Neural progenitor cell (in vitro differentiated cells): ENCODE data around the gene TMEM107. TPM values are rescaled to one million over a fixed set of nuclear protein-coding genes. Genes with fewer than 3 reads are reported as not detected.
A peak's percentile ranks its signal among the peaks of the same experiment; 100 is the strongest.

Source experiments
- DNase-seq: peaks from one replicate; pipeline ENCODE4 v3.0.0-alpha.2; 2016; ENCODE audit warnings: low spot score
- H2AFZ ChIP-seq: fragments of 200-600 bp; sonication (generic); replicated peaks from 2 replicates; pipeline ENCODE4 v1.6.1; 2016; ENCODE audit warnings: antibody characterized with exemption
- H3F3A ChIP-seq: fragments of 200-600 bp; sonication (generic); 2 replicates; pipeline ENCODE4 v1.6.1; 2016; ENCODE audit warnings: antibody characterized with exemption, low read depth
- H3K27ac ChIP-seq: fragments of 200-600 bp; sonication (generic); 2 replicates; pipeline ENCODE4 v1.5.1; 2016; ENCODE audit warnings: mild to moderate bottlenecking
- H3K27me3 ChIP-seq: fragments of 200-600 bp; sonication (generic); 2 replicates; pipeline ENCODE4 v1.6.1; 2016; ENCODE audit warnings: mild to moderate bottlenecking, moderate library complexity
- H3K36me3 ChIP-seq: fragments of 200-600 bp; sonication (generic); 2 replicates; pipeline ENCODE4 v1.5.1; 2016
- H3K4me1 ChIP-seq: fragments of 200-600 bp; sonication (generic); 2 replicates; pipeline ENCODE4 v1.6.1; 2016; ENCODE audit warnings: mixed run types
- H3K4me2 ChIP-seq: fragments of 200-600 bp; sonication (generic); 2 replicates; pipeline ENCODE4 v1.6.1; 2016
- H3K4me3 ChIP-seq: fragments of 200-600 bp; sonication (generic); 2 replicates; pipeline ENCODE4 v1.5.1; 2016
- H3K79me2 ChIP-seq: fragments of 200-600 bp; sonication (generic); 2 replicates; pipeline ENCODE4 v1.6.1; 2016; ENCODE audit warnings: low read depth
- H3K9ac ChIP-seq: fragments of 200-600 bp; sonication (generic); 2 replicates; pipeline ENCODE4 v1.6.1; 2016
- H3K9me3 ChIP-seq: fragments of 200-600 bp; sonication (generic); 2 replicates; pipeline ENCODE4 v1.5.1; 2016; ENCODE audit warnings: low read depth
- H4K20me1 ChIP-seq: fragments of 200-600 bp; sonication (generic); 2 replicates; pipeline ENCODE4 v1.6.1; 2016; ENCODE audit warnings: low read depth
- H3K27ac Mint-ChIP-seq: 3 replicates; pipeline ENCODE4 v1.8.0; 2021; ENCODE audit warnings: mixed read lengths
- H3K27me3 Mint-ChIP-seq: 2 replicates; pipeline ENCODE4 v1.8.0; 2022; ENCODE audit warnings: low read depth, mild to moderate bottlenecking, inconsistent platforms, moderate library complexity, mixed read lengths; ENCODE audit not compliant: insufficient read depth
- H3K36me3 Mint-ChIP-seq: 3 replicates; pipeline ENCODE4 v1.8.0; 2021; ENCODE audit warnings: mixed read lengths
- H3K4me1 Mint-ChIP-seq: 3 replicates; pipeline ENCODE4 v1.8.0; 2021; ENCODE audit warnings: mixed read lengths
- H3K4me3 Mint-ChIP-seq: 3 replicates; pipeline ENCODE4 v1.8.0; 2021; ENCODE audit warnings: mild to moderate bottlenecking, moderate library complexity, mixed read lengths
- H3K9me3 Mint-ChIP-seq: 3 replicates; pipeline ENCODE4 v1.8.0; 2020; ENCODE audit warnings: mixed read lengths
- EZH2 ChIP-seq: fragments of 200-600 bp; sonication (generic); IDR thresholded peaks from 2 replicates; pipeline ENCODE4 v1.6.1; 2017; ENCODE audit warnings: antibody characterized with exemption, mild to moderate bottlenecking, moderate library complexity
- EZH2phosphoT487 ChIP-seq: fragments of 200-600 bp; sonication (generic); IDR thresholded peaks from 2 replicates; pipeline ENCODE4 v1.6.1; 2017; ENCODE audit warnings: antibody characterized with exemption
- total RNA-seq: library from RNA; depleted of rRNA; stranded (reverse); fragments of >200 nt; gene quantifications from 2 replicates; pipeline ENCODE4 v1.2.3, GENCODE V29; 2015; ENCODE audit warnings: low replicate concordance
- TF ChIP-seq, protein P1 (sequence below): fragments of 200-600 bp; sonication (generic); IDR thresholded peaks from 2 replicates; pipeline ENCODE4 v1.5.1; 2017; ENCODE audit warnings: antibody characterized with exemption, mild to moderate bottlenecking

TMEM107 gene
- total RNA-seq, 1 donor from 2014 or later: 26.0 TPM

DNA sequence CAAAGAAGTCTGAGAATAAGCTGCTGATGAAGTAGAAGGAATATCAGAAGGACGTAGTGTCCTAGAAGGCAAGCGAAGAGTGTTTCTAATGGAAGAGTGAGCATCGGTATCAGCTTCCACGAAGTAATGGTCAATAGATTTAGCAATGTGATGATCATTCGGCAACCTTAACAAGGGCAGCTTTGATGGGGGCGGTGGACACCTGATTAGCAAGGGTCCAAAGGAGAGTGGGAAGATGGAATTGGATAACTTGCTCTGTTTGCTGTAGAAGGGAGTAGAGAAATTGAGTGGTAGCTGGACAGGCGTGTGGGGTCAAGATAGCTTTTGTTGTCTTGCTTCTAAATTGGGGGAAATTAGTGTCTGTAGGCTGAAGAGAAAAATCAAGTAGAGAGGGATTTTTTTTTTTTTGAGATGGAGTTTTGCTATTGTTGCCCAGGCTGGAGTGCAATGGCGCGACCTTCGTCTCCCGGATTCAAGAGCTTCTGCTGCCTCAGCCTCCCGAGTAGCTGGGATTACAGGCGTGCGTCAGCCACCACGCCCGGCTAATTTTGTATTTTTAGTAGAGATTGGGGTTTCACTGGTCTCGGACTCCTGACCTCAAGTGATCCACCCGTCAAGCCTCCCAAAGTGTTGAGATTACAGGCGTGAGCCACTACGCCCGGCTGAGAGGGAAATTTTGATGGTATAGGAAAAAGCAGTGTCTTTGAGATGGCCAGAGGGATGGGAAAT, 38.4 kb downstream of the TMEM107 start:
- no peaks in the 10 kb centered on the region for H3K36me3 ChIP-seq
- peaks cover 10% of the 10 kb centered on the region for H3K4me1 ChIP-seq
- Mint-ChIP-seq H3K27ac (no peak overlapping the region), H3K4me1 (peaks cover 11% of the 10 kb centered on the region), H3K27me3 (peaks cover 5% of the 10 kb centered on the region), H3K4me3 (no peak overlapping the region), H3K9me3 (no peaks in the 10 kb centered on the region), H3K36me3 (peaks cover 10% of the 10 kb centered on the region)
- H3K4me3 ChIP-seq: peak overlapping the region; percentile 79
- no peak overlapping the region for H3K9ac ChIP-seq
- no peaks in the 10 kb centered on the region for H3K79me2 ChIP-seq
- no peak for DNase-seq
- TF ChIP-seq EZH2phosphoT487: no peak
- TF ChIP-seq EZH2: no peak
- TF ChIP-seq, protein P1, sequence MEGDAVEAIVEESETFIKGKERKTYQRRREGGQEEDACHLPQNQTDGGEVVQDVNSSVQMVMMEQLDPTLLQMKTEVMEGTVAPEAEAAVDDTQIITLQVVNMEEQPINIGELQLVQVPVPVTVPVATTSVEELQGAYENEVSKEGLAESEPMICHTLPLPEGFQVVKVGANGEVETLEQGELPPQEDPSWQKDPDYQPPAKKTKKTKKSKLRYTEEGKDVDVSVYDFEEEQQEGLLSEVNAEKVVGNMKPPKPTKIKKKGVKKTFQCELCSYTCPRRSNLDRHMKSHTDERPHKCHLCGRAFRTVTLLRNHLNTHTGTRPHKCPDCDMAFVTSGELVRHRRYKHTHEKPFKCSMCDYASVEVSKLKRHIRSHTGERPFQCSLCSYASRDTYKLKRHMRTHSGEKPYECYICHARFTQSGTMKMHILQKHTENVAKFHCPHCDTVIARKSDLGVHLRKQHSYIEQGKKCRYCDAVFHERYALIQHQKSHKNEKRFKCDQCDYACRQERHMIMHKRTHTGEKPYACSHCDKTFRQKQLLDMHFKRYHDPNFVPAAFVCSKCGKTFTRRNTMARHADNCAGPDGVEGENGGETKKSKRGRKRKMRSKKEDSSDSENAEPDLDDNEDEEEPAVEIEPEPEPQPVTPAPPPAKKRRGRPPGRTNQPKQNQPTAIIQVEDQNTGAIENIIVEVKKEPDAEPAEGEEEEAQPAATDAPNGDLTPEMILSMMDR: no peak
- H3K4me2 ChIP-seq: peak overlapping the region; percentile 90
- H4K20me1 ChIP-seq: peaks cover 7% of the 10 kb centered on the region
- peak overlapping the region; percentile 96 for H2AFZ ChIP-seq
- H3K27ac ChIP-seq: no peak overlapping the region
- H3K27me3 ChIP-seq: peaks cover 16% of the 10 kb centered on the region
- peaks cover 43% of the 10 kb centered on the region for H3F3A ChIP-seq
- H3K9me3 ChIP-seq: no peaks in the 10 kb centered on the region

DNA sequence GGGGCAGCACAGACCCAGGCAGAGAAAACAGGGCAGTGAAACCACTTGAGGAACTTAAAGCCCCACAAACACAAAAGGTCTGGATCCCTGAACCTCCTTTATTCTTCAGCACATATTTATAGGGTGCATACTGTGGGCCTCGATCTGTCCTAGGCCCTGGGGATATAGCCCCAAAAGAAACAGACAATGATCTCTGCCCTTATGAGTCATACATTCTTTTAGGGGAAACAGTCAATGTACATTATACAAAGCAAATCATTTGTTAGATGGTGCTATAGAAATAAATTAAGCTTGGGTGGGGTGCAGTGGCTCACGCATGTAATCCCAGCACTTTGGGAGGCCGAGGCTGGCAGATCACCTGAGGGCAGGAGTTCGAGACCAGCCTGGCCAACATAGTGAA, 42.2 kb downstream of the TMEM107 start:
- Histone ChIP-seq H3K9ac (no peak overlapping the region), H3K9me3 (no peaks in the 10 kb centered on the region), H3K4me1 (peaks cover 10% of the 10 kb centered on the region), H4K20me1 (no peaks in the 10 kb centered on the region), H3K27me3 (peaks cover 43% of the 10 kb centered on the region), H3K27ac (no peak overlapping the region), H3K4me3 (no peak overlapping the region), H3K79me2 (no peaks in the 10 kb centered on the region), H3F3A (peaks cover 35% of the 10 kb centered on the region), H3K4me2 (peak overlapping the region; percentile 19), H3K36me3 (no peaks in the 10 kb centered on the region), H2AFZ (peak overlapping the region; percentile 82)
- H3K36me3 Mint-ChIP-seq: no peaks in the 10 kb centered on the region
- H3K27ac Mint-ChIP-seq: no peak overlapping the region
- peaks cover 11% of the 10 kb centered on the region for H3K4me1 Mint-ChIP-seq
- H3K27me3 Mint-ChIP-seq: peaks cover 13% of the 10 kb centered on the region
- no peak for DNase-seq
- TF ChIP-seq, protein P1: no peak
- TF ChIP-seq EZH2phosphoT487: no peak
- TF ChIP-seq EZH2: no peak
- no peak overlapping the region for H3K4me3 Mint-ChIP-seq
- H3K9me3 Mint-ChIP-seq: peaks cover 2% of the 10 kb centered on the region

GRCh38 chr17:8133399-8133798, 42.8 kb downstream of the TMEM107 start:
- Histone ChIP-seq H3K9me3 (no peaks in the 10 kb centered on the region), H3K36me3 (no peaks in the 10 kb centered on the region), H4K20me1 (no peaks in the 10 kb centered on the region), H2AFZ (peak overlapping the region; percentile 82), H3K4me2 (peak overlapping the region; percentile 19), H3K4me1 (peaks cover 10% of the 10 kb centered on the region), H3K79me2 (no peaks in the 10 kb centered on the region), H3K27ac (no peak overlapping the region), H3K4me3 (no peak overlapping the region), H3K27me3 (peaks cover 48% of the 10 kb centered on the region), H3F3A (peaks cover 29% of the 10 kb centered on the region), H3K9ac (no peak overlapping the region)
- H3K4me3 Mint-ChIP-seq: no peak overlapping the region
- H3K27ac Mint-ChIP-seq: no peak overlapping the region
- H3K36me3 Mint-ChIP-seq: no peaks in the 10 kb centered on the region
- H3K4me1 Mint-ChIP-seq: peaks cover 11% of the 10 kb centered on the region
- peaks cover 13% of the 10 kb centered on the region for H3K27me3 Mint-ChIP-seq
- peak; percentile 73 for DNase-seq
- H3K9me3 Mint-ChIP-seq: peaks cover 2% of the 10 kb centered on the region
- TF ChIP-seq, protein P1: no peak
- TF ChIP-seq EZH2 (no peak), EZH2phosphoT487 (no peak)
